DOHH2 (cell line): ENCODE data around the gene CIAO1.

Experiments
- CTCF ChIP-seq: fragments of 200-600 bp; sonication (generic); IDR thresholded peaks from one replicate; pipeline ENCODE4 v1.5.1; 2014; ENCODE audit warnings: antibody characterized with exemption, mild to moderate bottlenecking, low read depth, low read length; ENCODE audit not compliant: poor library complexity, severe bottlenecking
- EZH2phosphoT487 ChIP-seq: fragments of 200-600 bp; sonication (generic); IDR thresholded peaks from 2 replicates; pipeline ENCODE4 v1.6.1; 2017; ENCODE audit warnings: borderline replicate concordance, mild to moderate bottlenecking, antibody characterized with exemption, low read length, moderate library complexity, mixed read lengths

- no peak for TF ChIP-seq CTCF
- no peak for TF ChIP-seq EZH2phosphoT487
These were observed 9.4 kb upstream of the CIAO1 start for GRCh38 chr2:96256611-96257113.
